Activated CD8-positive, alpha-beta T cell treated with anti-CD3 and anti-CD28 coated beads, Interleukin-2, amount 10 ng/mL, durations not matched to agents 7 days and 5 days (primary cell): ENCODE data around the gene SPAG9. TPM values are rescaled to one million over a fixed set of nuclear protein-coding genes. Genes with fewer than 3 reads are reported as not detected.
"Not testable (repeated sequence)": the region's sequence is repeated elsewhere in the genome, so short reads cannot be mapped to it uniquely, and the experiment has no call there.

ENCODE experiments used
- ATAC-seq: fragments of 150-1000 bp; cut with Tn5 transposase; one replicate; pipeline ENCODE4 v1.10.0; 2021; ENCODE audit warnings: moderate library complexity
- CTCF ChIA-PET: fragments of 350-600 bp; sonication (Branson Sonifier 250); formaldehyde crosslinking; loops from one replicate; lab custom pipeline; 2021; ENCODE audit warnings: antibody characterized with exemption; lab: Charles Lee
- POLR2A ChIA-PET: fragments of 350-600 bp; sonication (Branson Sonifier 250); formaldehyde crosslinking; loops from one replicate; lab custom pipeline; 2021; ENCODE audit warnings: antibody characterized with exemption; lab: Charles Lee
- DNase-seq: peaks from one replicate; pipeline ENCODE4 v3.0.0-alpha.2; 2020
- H3K27ac Mint-ChIP-seq: one replicate; pipeline ENCODE4 v1.8.0; 2021; ENCODE audit warnings: mild to moderate bottlenecking, mixed read lengths
- H3K27me3 Mint-ChIP-seq: one replicate; pipeline ENCODE4 v1.8.0; 2021; ENCODE audit warnings: low read depth, mixed read lengths
- H3K36me3 Mint-ChIP-seq: one replicate; pipeline ENCODE4 v1.8.0; 2021; ENCODE audit warnings: low read depth, mixed read lengths
- H3K4me1 Mint-ChIP-seq: one replicate; pipeline ENCODE4 v1.8.0; 2021; ENCODE audit warnings: low read depth, mixed read lengths
- H3K4me3 Mint-ChIP-seq: one replicate; pipeline ENCODE4 v1.8.0; 2021; ENCODE audit warnings: mild to moderate bottlenecking, mixed read lengths
- H3K9me3 Mint-ChIP-seq: one replicate; pipeline ENCODE4 v1.8.0; 2022; ENCODE audit warnings: mixed read lengths; ENCODE audit not compliant: insufficient read depth
- total RNA-seq, 2 experiments: library from RNA; stranded (reverse); gene quantifications; one replicate each; pipeline ENCODE4 v1.2.3, GENCODE V29; 2021

SPAG9 gene
- total RNA-seq, 2 experiments from 2014 or later: 39.2 to 42.1 TPM

DNA sequence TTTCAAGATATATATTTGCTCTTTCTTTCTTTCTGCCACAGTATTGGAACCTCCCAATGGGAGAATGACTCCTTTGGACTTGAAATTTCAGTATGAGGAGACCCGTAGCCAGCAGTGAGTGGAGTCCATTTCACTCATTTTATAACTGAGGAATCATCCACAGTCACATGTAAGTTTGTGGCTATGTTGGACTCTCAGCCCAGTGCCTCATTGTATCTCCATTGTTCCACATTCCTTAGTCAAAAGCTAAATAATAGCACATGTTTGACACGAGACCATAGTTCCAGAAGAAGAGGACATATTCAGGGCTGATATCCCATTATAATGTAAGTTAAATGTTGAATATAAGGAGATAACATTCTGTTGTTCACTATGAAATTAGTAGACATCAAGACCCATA is 12.7 kb upstream of the SPAG9 start:
- no peaks in the 10 kb centered on the region for H3K27me3 Mint-ChIP-seq
- DNase-seq (no peak), ATAC-seq (no peak)
- H3K36me3 Mint-ChIP-seq: no peaks in the 10 kb centered on the region
- no peak overlapping the region for H3K27ac Mint-ChIP-seq
- no peak overlapping the region for H3K4me3 Mint-ChIP-seq
- no peaks in the 10 kb centered on the region for H3K9me3 Mint-ChIP-seq
- ChIA-PET POLR2A (interaction anchor here (0.9 to 1.8 kb wide), 2 partner anchors 13 to 103 kb away, joined by 3 to 7 read pairs; no protein-coding TSS in a partner anchor), CTCF (no interaction called here)
- peaks cover 11% of the 10 kb centered on the region for H3K4me1 Mint-ChIP-seq

DNA sequence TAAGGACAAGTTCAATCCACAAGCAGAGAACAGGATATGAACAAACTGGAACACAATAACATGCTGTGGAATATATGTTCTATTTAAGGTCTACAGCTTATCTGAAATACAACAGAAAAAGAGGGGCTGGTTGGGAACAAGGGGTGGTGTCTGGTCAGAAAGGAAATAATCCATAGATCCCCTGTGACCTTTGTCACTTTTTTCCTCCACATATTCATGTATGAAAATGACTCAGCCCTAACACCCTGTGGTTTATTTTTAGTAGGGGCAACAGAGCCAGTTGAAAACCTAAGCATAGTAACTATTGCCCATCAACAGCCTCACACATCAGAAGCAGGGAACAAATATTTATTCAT is 12.3 kb upstream of the SPAG9 start:
- no peaks in the 10 kb centered on the region for H3K9me3 Mint-ChIP-seq
- POLR2A ChIA-PET: interaction anchor here (0.9 to 1.8 kb wide), 2 partner anchors 13 to 102 kb away, joined by 3 to 7 read pairs; no protein-coding TSS in a partner anchor
- H3K4me3 Mint-ChIP-seq: no peak overlapping the region
- CTCF ChIA-PET: interaction anchor here (1.2 to 1.6 kb wide), 2 partner anchors 20 to 132 kb away, joined by 4 read pairs; partner anchors contain the start of gene NME1
- no peaks in the 10 kb centered on the region for H3K27me3 Mint-ChIP-seq
- DNase-seq (no peak), ATAC-seq (no peak)
- H3K4me1 Mint-ChIP-seq: peaks cover 11% of the 10 kb centered on the region
- no peaks in the 10 kb centered on the region for H3K36me3 Mint-ChIP-seq
- no peak overlapping the region for H3K27ac Mint-ChIP-seq

DNA sequence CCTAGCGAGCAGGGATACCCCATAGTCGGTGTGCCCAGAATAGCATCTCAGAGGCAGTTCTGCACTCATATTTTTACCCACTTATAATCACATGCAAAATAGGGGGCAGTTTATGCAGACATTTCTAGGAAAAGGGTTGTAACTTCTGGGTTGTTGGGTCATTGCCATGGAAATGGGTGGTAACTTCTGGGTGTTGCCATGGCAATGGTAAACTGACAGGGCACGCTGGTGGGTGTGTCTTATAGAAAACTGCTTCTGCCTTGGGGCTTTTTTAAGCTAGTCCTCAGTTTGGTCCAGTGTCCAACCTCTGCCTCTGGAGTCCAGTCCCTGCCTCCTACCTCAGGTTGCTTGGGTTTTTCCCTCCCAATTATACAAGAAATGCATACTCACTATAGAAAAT is 7.4 kb upstream of the SPAG9 start:
- no peaks in the 10 kb centered on the region for H3K9me3 Mint-ChIP-seq
- ATAC-seq (no peak), DNase-seq (peak; percentile 23)
- H3K36me3 Mint-ChIP-seq: no peaks in the 10 kb centered on the region
- CTCF ChIA-PET: no interaction called here
- no peak overlapping the region for H3K4me3 Mint-ChIP-seq
- H3K27me3 Mint-ChIP-seq: no peaks in the 10 kb centered on the region
- POLR2A ChIA-PET: no interaction called here
- H3K27ac Mint-ChIP-seq: no peak overlapping the region
- H3K4me1 Mint-ChIP-seq: peaks cover 7% of the 10 kb centered on the region

DNA sequence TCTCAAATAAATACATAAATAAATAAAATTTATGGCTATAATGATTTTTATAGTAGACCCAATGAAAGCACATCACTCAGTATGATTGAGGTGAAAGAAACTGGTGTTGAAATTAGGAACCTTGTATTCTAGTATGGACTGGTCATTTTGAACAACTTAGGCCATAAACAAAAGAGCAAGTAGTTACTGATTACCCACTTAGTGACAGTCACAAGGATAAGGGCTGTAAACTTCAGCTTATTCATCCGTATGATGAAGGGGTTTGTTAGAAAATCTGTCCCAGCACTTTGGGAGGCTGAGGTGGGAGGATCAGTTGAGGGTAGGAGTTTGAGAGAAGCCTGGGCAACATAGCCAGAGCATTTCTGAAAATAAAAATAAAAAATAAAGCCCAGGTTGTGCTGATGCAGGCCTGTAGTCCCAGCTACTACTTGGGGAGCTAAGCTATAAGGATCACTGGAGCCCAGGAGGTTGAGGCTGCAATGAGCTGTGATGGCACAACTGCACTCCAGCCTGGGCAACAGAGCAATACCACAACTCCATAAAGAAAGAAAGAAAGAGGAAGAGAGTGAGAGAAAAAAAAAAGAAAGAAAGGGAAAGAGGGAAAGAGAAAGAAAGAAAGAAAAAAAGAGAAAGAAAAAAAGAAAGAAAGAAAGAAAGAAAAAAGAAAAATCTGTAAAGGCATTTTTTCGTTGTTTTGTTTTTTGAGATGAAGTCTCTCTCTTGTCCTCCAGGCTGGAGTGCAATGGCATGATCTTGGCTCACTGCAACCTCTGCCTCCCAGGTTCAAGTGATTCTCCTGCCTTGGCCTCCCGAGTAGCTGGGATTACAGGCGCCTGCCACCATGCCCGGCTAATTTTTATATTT is 4.2 kb upstream of the SPAG9 start:
- Mint-ChIP-seq H3K4me1 (peaks cover 16% of the 10 kb centered on the region), H3K9me3 (no peaks in the 10 kb centered on the region), H3K27me3 (no peaks in the 10 kb centered on the region), H3K4me3 (no peak overlapping the region), H3K36me3 (no peaks in the 10 kb centered on the region), H3K27ac (no peak overlapping the region)
- ATAC-seq (no peak), DNase-seq (no peak)
- ChIA-PET CTCF (no interaction called here), POLR2A (interaction anchor here (0.9 to 1.2 kb wide), 3 partner anchors 14 to 258 kb away, joined by 3 to 4 read pairs (median 3); partner anchors contain the start of gene NME1)

DNA sequence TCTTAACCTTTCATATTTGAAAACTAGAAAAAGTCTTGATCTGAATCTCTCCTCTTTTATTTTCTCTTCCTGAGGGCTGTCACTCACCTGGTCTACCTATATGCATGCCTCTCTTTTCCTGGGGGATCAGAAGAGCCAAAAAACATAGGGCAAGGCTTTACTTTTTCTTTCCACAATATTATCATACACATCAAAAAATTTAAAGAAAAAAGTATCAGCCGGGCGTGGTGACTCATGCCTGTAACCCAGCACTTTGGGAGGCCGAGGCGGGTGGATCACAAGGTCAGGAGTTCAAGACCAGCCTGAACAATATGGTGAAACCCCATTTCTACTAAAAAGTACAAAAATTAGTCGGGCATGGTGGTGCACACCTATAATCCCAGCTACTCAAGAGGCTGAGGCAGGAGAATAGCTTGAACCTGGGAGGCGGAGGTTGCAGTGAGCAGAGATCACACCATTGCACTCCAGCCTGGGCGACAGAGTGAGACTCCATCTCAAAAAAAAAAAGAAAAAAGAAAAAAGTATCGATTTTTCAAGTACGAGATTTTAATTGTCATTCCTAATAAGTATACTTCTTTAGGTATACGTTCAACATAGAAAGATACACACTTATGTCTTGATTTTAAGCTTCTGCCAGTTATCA is 1.9 kb upstream of the SPAG9 start:
- not testable (repeated sequence) for DNase-seq

DNA sequence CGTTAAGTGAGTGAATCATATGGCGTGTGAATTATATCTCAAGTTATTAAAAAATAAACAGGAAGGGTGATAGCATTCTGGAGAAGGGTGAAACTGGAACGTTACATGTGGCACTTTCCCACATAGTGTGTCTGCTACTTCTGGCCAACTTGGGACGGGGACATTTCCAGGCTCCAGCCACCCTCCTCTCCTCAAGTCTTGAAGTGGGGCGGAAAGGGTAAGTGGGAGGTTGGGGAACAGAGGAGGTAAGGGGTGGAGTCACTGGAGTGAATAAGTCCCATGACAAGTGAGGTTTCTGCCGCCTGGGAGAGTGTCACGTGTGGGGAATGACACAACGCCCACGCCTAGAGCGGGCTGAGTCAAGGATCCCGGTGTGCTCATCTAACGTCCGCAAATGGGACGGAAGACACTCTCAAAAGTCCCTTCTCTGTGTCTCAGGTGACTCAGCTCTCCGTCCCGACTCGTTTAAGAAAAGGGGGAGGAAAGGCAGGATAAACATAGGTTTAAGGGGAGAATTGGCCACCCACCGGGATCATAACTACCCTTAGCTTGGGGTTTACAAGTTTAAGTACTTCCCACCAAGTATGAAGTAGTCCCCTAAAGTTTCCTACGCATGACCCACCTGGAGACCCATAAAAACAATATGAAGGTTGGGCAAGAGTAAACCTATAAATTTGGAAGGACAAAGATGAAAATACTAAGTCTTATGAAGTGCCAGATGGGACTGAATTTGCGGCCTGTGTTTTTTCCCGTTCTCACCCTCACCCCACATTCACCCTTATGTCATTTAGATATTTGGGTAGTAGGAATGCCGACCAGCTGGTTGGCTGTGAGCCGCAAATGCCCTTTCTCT is 1.2 kb upstream of the SPAG9 start:
- H3K4me3 Mint-ChIP-seq: peak overlapping the region; percentile 93
- H3K27me3 Mint-ChIP-seq: no peaks in the 10 kb centered on the region
- ATAC-seq (peak; percentile 9), DNase-seq (peak; percentile 65)
- H3K4me1 Mint-ChIP-seq: peaks cover 44% of the 10 kb centered on the region
- no peaks in the 10 kb centered on the region for H3K36me3 Mint-ChIP-seq
- CTCF ChIA-PET: interaction anchor here (0.7 to 4.3 kb wide), 4 partner anchors 29 to 270 kb away, joined by 3 to 26 read pairs (median 4); partner anchors contain the start of gene NME1
- H3K9me3 Mint-ChIP-seq: no peaks in the 10 kb centered on the region
- POLR2A ChIA-PET: interaction anchor here (0.5 to 2.2 kb wide), 7 partner anchors 7 to 254 kb away, joined by 3 to 17 read pairs (median 5); partner anchors contain the start of genes NME1 and UTP18
- peak overlapping the region; percentile 98 for H3K27ac Mint-ChIP-seq

More for the DNA sequence above, 1.9 kb upstream of the SPAG9 start:
- POLR2A ChIA-PET: interaction anchor here (1.1 kb wide), 1 partner anchor 31 kb away, joined by 4 read pairs; the partner anchor contains the start of gene NME1
- Mint-ChIP-seq H3K4me1 (peaks cover 36% of the 10 kb centered on the region), H3K27ac (peak overlapping the region; percentile 98), H3K4me3 (peak overlapping the region; percentile 93)
- H3K9me3 Mint-ChIP-seq, ATAC-seq, H3K36me3 Mint-ChIP-seq, H3K27me3 Mint-ChIP-seq: not testable (repeated sequence)
- CTCF ChIA-PET: interaction anchor here (1.1 to 1.3 kb wide), 2 partner anchors 31 to 270 kb away, joined by 4 read pairs; partner anchors contain the start of gene NME1

DNA sequence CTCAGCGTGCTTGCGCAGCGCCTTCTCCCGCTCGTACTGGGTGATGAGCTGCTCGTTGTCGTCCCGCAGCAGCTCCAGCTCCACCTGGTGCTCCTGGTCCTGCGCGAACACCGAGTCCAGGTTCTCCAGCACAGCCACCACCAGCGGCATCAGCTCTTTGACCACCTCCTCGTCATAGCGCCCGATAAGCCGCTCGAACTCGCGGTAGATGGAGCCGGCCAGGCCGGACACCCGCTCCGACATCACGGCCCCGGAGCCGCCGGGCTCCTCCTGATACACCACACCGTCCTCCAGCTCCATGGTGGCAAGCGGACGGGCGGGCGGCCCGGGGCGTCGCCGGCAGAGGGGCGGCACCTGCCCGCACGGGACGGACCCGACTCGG is 320 bp downstream of the SPAG9 start:
- DNase-seq (peak; percentile 64), ATAC-seq (peak; percentile 42)
- ChIA-PET CTCF (interaction anchor here (0.8 to 4.3 kb wide), 4 partner anchors 33 to 121 kb away, joined by 3 to 26 read pairs (median 3); partner anchors contain the start of genes NME1 and NME2), POLR2A (interaction anchor here (0.6 to 2.2 kb wide), 17 partner anchors 9 to 297 kb away, joined by 3 to 17 read pairs (median 5); partner anchors contain the start of genes NME1, NME2, TOB1 and UTP18)
- H3K27ac Mint-ChIP-seq: peak overlapping the region; percentile 98
- H3K9me3 Mint-ChIP-seq: no peaks in the 10 kb centered on the region
- H3K4me3 Mint-ChIP-seq: peak overlapping the region; percentile 88
- peaks cover 51% of the 10 kb centered on the region for H3K4me1 Mint-ChIP-seq
- H3K36me3 Mint-ChIP-seq: no peaks in the 10 kb centered on the region
- H3K27me3 Mint-ChIP-seq: no peaks in the 10 kb centered on the region

DNA sequence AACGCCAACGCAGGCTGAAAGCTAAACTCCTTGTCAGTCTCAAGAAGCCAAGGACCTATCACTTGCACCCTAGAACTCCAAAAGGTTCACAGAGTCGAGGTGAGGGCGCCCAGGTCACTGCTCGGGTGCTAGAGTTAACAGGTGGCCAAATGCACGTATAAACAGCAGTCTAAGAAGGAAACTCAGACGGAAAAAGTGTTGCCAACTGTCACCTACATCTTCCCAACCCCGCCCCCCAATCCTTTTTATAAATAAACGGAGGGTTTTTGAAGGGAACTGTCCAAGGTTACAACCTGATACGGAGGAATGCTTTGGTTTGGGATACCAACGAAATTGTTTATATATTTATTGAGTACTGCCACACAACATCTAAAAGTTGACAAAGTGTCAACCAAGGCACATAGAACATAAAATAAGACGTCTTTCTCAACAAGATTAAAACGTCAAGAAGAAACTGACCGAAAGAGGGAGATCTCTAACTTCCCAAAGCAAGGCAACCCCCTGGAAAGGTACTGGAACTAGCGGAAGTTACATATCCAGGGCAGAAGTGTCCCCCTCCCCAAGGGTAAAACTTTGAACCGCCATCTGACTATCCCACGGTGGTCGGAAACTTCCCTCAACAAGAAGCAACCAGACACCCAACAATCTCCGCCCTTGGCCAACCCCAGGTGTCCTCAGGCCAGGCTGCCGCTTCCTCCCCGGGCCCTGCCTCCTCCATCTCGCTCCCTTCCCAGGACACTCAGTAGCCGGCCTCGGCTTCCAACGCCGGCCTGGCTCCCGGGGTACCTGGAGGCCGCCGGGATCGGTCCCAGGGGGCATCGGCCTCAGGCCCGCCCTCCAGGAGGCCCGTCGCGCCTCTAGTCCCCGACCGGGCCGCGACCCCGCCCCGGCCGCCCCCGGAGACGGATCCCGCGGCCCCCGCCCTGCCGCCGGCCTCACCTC is 982 bp downstream of the SPAG9 start:
- peak; percentile 35 for ATAC-seq
- Mint-ChIP-seq H3K27ac (peak overlapping the region; percentile 98), H3K9me3 (no peaks in the 10 kb centered on the region), H3K4me1 (peaks cover 56% of the 10 kb centered on the region), H3K36me3 (no peaks in the 10 kb centered on the region), H3K27me3 (no peaks in the 10 kb centered on the region), H3K4me3 (peak overlapping the region; percentile 88)
- ChIA-PET CTCF (interaction anchor here (0.8 to 4.3 kb wide), 6 partner anchors 32 to 120 kb away, joined by 3 to 26 read pairs (median 3); partner anchors contain the start of genes NME1 and NME2), POLR2A (interaction anchor here (0.6 to 2.2 kb wide), 16 partner anchors 9 to 254 kb away, joined by 3 to 17 read pairs (median 5); partner anchors contain the start of genes NME1, NME2, TOB1 and UTP18)
- peak; percentile 58 for DNase-seq

DNA sequence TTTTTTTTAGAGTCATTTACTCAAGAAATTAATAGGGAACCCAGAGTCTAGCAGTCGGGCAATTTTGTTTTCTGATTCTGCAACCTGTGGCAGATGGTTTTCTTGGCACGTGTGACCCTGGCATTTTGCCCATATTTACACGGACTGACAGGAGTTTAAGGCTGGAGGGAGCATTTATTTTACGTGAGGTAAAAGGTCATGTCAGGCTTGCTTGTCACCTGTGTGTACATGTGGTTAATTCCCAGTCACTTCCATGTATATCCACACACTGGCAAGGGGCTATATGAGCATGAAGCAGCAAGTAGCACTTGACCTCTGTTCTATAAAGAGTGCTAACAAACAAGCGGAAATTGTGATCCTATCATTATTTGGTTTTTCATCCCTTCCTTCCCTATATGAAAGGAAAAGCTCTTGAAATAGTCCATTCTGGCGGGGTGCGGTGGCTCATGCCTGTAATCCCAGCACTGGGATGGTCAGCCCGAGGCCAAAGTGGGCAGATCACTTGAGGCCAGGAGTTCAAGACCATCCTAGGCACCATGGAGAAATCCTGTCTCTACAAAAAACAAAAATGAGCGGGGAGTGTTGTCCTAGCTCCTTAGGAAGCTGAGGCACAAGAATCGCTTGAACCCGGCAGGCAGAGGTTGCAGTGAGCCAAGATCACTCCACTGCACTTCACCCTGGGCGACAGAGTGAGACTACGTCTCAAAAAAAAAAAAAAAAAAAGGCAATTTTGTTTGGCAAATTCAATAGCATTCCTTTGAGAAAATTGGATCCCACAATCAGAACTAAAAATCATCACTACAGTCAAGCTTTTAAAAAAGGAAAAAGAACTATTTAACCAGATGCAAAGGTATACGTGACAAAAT is 2.1 kb downstream of the SPAG9 start:
- no peak for DNase-seq
- Mint-ChIP-seq H3K4me1 (peaks cover 56% of the 10 kb centered on the region), H3K27ac (no peak overlapping the region), H3K9me3 (no peaks in the 10 kb centered on the region), H3K27me3 (no peaks in the 10 kb centered on the region), H3K36me3 (no peaks in the 10 kb centered on the region), H3K4me3 (peak overlapping the region; percentile 88)
- ChIA-PET POLR2A (interaction anchor here (2.0 kb wide), 1 partner anchor 47 kb away, joined by 7 read pairs; the partner anchor contains the start of gene NME2), CTCF (interaction anchor here (0.8 to 4.3 kb wide), 3 partner anchors 33 to 118 kb away, joined by 3 to 26 read pairs (median 4); partner anchors contain the start of gene NME1)
- ATAC-seq: no peak
